HG03095 (cell line): ENCODE data around the gene TRIM69.
"Not testable (repeated sequence)": the region's sequence is repeated elsewhere in the genome, so short reads cannot be mapped to it uniquely, and the experiment has no call there.

Experiments
- ATAC-seq: cut with Tn5 transposase; IDR thresholded peaks from one replicate; pipeline ENCODE4 v1.9.1; 2021; ENCODE audit warnings: moderate library complexity; ENCODE audit not compliant: unreplicated experiment

Gene TRIM69

GRCh38 chr15:44715142-44715796 is 21.1 kb upstream of the TRIM69 start:
- ATAC-seq: no peak

DNA sequence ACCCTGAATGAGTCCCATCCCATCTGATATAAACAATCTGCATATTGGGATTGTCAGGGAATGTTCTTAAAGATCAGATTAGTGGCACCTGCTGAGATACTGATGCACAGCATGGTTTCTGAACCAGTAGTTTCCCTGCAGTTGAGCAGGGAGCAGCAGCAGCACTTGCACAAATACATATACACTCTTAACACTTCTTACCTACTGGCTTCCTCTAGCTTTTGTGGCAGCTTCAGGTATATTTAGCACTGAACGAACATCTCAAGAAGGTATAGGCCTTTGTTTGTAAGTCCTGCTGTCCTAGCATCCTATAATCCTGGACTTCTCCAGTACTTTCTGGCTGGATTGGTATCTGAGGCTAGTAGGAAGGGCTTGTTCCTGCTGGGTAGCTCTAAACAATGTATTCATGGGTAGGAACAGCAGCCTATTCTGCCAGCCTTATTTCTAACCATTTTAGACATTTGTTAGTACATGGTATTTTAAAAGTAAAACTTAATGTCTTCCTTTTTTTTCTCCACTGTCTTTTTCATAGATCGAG is 20.5 kb upstream of the TRIM69 start:
- no peak for ATAC-seq

GRCh38 chr15:44716983-44717602 is 19.2 kb upstream of the TRIM69 start:
- no peak for ATAC-seq

- no peak for ATAC-seq
Observed at GRCh38 chr15:44718180-44718926, 18.0 kb upstream of the TRIM69 start.

DNA sequence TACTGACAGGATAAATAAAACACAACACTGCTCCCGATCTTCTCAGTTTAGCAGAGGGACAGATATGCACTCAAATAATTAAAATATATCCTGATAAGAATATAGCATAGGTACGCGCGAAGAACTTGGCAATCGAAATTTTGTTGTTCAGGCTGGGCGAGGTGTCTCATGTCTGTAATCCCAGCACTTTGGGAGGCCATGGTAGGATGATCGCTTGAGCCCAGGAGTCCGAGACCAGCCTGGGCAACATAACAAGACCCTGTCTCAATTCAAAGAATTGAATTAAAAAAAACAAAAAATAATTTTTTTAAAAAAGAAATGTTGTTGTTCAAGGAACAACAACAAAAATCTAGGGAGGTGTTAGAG is 17.4 kb upstream of the TRIM69 start:
- ATAC-seq: no peak

DNA sequence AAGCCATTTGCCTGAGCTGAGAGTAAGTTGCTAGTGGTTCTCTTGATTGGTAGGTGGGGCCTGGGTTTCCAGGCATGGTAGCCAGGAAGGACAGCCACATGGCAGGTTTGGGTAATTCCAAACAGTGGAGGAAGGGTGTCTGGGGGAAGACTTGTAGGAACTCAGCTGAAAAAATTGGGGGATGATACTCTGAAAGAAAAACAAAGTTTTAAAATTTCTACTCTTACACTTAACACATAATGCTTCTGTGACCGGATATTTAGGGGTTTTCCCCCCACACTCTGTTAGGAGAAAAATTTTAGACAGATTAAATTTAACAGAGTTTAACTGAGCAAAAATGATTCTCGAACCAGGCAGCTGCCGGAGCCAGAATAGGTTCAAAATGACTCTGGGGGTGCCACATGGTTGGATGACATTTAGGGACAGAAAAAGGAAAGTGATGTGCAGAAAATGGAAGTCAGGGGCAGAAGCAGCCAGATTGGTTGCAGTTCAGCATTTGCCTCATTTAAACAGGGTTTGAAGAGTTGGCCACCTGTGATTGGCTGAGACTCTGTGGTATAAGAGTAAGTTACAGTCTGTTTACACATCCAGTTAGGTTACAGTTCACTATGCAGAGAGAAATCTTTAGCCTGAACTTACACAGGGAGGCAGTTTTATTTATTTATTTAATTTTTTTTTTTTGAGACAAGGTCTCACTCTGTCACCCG is 16.9 kb upstream of the TRIM69 start:
- ATAC-seq: peak; percentile 50

DNA sequence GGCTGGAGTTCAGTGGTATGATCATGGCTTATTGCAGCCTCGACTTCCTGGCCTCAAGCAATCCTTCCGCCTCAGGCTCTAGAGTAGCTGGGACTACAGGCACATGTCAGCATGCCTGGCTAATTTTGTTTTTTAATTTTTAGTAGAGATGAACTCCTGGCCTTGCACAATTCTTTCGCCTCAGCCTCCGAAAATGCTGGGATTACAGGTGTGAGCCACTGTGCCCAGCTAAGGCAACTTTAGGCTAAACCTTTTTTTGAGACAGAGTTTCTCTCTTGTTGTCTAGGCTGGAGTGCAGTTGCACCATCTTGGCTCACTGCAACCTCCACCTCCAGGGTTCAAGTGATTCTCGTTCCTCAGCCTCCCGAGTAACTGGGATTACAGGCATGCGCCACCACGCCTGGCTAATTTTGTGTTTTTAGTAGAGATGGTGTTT is 16.3 kb upstream of the TRIM69 start:
- ATAC-seq: not testable (repeated sequence)

DNA sequence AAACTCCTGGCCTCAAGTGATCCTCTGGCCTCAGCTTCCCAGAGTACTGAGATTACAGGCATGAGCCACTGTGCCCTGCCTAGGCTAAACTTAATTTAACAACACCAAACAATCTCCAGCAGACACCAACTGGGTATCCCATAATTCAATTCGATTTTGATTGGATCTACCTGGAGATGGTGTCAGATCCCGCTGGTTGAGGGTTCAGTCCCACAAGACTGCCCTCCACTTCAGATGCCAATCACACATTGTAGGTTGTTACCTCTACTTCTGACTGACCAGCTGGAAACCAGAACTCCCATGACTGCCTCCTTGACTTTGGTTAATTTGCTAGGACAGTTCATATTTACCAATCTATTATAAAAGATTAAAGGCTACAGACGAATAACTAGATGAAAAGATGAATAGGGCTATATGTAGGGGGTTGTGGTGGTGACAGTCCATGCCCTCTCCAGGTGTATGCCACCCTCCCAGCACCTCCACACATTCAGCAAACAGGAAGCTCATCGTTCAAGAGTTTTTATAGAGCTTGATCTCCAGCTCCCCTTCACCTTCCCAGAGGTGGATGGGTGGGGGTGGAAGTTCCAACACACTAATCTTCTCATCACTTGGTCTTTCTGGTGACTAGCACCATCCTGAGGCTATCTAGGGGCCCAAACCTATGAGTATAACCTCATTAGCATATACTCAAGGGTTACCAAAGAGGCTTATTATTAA is 15.7 kb upstream of the TRIM69 start:
- no peak for ATAC-seq

DNA sequence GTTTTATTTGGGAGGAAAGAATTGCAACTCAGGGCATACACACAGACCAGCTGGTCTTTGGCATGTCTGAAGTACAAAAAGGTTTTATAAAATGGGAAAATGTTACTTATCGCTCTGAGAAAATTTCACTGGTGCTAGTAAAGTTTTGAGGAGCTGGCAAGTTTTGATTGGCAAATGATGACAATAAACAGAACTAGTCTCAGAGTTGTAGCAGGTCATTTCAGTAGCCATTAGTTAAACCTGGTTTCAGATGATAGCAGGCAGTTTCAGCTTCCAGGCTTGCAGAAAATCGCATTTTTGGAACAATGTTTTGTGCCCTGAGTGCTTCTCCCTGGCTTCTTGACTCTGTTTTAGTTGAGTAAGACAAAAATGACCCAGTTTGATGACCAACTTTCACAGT is 14.3 kb upstream of the TRIM69 start:
- ATAC-seq: no peak

- no peak for ATAC-seq
Observed at GRCh38 chr15:44726136-44726535, 10.2 kb upstream of the TRIM69 start.

DNA sequence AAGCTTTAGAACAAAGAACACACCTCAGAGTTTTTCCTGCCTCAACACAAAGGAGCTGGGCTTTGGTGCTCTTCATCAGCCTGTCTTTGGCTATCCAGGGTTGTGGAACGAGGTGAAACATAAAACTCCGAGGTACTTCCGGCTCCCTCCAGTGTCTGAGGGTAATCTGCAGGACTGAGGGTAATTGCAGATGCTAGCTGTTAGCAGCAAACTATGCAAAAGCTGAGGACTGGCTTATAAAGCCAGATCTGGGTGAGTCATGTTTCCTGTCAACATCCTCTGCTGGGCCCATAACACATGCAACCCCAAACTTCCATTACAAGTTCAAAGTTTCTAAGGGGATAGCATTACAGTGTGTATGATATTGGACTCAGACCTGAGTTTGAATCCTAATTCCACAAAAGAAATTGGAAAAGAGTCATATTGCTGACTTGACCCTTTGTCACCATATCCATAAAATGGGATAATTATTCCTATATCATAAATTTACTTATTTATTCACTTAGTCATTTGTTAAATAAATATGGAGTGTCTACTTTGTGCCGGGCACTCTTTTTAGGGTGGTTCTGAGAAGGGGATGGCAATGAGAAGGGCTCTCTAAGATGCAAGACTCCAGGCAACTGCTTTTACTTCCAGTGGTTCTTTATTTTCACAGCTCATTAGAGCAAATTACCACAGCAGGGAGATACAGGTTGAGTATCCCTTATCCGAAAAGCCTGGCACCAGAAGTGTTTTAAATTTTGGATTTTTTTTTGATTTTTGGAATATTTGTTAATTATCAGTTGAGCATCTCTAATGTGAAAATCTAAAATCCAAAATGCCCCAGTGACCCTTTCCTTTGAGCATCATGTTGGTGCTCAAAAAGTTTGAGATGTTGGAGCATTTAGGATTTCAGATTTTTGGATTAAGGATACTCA is 9.5 kb upstream of the TRIM69 start:
- peak; percentile 47 for ATAC-seq

GRCh38 chr15:44727485-44728231 is 8.7 kb upstream of the TRIM69 start:
- ATAC-seq: no peak

DNA sequence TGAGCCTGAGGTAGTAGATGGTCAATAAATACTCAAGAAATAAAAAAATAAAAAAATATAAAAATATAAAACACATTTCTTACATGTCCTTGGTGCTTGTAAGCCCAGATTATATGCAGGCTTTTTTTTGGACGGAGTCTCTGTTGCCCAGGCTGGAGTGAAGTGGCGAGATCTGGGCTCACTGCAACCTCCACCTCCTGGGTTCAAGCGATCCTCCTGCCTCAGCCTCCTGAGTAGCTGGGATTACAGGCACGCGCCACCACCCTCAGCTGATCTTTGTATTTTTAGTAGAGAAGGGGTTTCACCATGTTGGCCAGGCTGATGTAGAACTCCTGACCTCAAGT is 8.1 kb upstream of the TRIM69 start:
- not testable (repeated sequence) for ATAC-seq

DNA sequence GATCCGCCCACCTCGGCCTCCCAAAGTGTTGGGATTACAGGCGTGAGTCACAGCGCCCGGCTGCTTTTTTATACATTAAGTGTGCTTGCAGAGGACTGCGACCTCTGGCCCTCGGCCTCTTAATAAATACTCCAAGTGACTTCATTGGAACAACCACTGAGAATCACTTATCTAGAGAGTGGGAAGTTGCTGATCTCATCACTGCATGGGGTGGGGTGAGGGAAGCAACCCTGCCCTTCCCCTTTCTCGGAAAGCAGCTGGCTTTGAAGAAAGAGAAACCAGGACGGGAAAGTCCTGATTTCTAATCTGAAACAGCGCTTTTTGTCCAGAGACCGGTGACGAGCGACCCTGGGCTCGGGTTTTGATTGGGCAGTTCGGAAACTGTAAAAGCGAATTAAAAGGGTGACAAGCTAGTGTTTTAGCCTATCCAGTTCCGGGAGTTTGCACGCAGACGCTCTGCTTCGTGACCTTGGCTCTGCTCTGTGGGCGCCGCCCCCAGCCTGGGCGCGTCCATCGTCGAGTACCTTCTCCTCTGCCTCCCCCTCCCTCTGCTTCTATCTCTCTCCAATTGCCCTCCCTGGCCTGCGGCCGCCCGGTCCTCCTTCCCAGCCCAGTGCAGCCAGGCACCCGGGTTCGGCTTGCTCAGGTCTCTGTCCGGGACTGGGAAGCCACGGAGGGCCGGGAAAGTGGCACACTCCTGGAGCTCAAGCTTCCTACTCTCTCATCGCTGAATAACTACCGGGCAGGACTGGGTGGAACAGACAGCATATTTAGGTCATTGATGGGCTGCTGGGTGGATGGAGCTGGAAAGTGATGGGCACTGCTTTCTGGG is 7.5 kb upstream of the TRIM69 start:
- peak; percentile 62 for ATAC-seq

- ATAC-seq: no peak
Observed at GRCh38 chr15:44729408-44730127, 6.8 kb upstream of the TRIM69 start.

DNA sequence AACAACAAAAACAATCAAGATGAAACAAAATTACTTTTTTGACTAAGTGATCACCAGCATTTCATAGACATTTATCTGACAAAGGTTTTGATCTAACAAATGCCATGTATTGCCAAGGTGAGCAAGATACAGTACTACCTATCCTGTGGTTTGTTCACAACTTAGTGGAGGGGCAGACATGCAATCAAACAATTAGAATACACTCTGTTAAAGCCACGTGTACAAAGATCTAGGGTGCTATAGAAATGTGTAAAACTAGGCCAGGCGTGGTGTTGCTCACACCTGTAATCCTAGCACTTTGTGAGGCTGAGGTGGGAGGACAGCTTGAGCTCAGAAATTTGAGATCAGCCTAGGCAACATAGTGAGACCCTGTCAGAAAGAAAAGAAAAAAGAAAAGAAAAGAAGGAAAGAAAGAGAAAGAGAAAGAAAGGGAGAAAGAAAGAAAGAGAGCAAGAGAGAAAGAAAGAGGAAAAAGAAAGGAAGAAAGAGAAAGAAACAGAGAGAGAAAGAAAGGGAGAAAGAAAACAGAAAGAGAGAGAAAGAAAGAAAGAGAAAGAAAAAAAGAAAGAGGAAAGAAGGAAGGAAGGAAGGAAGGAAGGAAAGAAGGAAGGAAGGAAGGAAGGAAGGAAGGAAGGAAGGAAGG is 1.4 kb upstream of the TRIM69 start:
- no peak for ATAC-seq
